ENCODE measurements around the gene ATP12A.
A peak's percentile ranks its signal among the peaks of the same experiment; 100 is the strongest.

Gene ATP12A

DNA sequence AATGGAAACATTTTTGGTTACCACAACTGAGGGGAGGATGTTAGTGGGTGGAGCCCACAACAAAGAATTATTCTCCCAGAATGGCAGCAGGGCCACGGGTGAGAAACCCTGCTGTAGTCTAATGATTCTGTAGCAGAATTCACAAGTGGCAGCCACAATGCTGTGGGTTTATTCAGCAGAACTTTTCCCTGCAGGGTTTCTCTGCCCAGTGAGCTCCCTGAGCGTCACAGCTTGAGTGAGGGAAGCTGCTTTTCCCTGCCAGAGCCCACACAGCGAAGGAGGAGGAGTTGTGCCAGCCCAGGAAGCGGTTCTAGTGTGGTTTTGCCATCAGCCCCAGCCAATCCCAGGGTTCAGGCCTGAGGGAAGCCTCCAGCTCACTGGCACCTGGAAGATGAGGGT, 4.4 kb downstream of the ATP12A start:
- no peak overlapping the region; the same call in 1 of the 2 replicates for H3K4me2 ChIP-seq
- H3K4me3 ChIP-seq (IDR thresholded peaks at IDR 0.05; ENCODE audit: insufficient read depth, low read depth, low read length) = no peak overlapping the region
- no peaks in the 10 kb centered on the region for H3K27me3 ChIP-seq (ENCODE audit: insufficient read depth, low read depth)
- no peaks in the 10 kb centered on the region for H4K20me1 ChIP-seq (ENCODE audit: insufficient read depth)
- H3K27ac ChIP-seq = no peak overlapping the region
- no peaks in the 10 kb centered on the region for H3K36me3 ChIP-seq (ENCODE audit: insufficient read depth)
- H3K79me2 ChIP-seq (ENCODE audit: insufficient read depth, low read depth) = no peaks in the 10 kb centered on the region
- peaks cover 10% of the 10 kb centered on the region for H3K4me1 ChIP-seq (ENCODE audit: low read depth, poor library complexity, severe bottlenecking)
- peak overlapping the region; percentile 72 for H2AFZ ChIP-seq (ENCODE audit: low read depth)
- TF ChIP-seq, protein P1, sequence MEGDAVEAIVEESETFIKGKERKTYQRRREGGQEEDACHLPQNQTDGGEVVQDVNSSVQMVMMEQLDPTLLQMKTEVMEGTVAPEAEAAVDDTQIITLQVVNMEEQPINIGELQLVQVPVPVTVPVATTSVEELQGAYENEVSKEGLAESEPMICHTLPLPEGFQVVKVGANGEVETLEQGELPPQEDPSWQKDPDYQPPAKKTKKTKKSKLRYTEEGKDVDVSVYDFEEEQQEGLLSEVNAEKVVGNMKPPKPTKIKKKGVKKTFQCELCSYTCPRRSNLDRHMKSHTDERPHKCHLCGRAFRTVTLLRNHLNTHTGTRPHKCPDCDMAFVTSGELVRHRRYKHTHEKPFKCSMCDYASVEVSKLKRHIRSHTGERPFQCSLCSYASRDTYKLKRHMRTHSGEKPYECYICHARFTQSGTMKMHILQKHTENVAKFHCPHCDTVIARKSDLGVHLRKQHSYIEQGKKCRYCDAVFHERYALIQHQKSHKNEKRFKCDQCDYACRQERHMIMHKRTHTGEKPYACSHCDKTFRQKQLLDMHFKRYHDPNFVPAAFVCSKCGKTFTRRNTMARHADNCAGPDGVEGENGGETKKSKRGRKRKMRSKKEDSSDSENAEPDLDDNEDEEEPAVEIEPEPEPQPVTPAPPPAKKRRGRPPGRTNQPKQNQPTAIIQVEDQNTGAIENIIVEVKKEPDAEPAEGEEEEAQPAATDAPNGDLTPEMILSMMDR (conservative IDR thresholded peaks at IDR 0.05; ENCODE audit: low read depth, low read length) = no peak
- H3K9ac ChIP-seq = no peak overlapping the region

DNA sequence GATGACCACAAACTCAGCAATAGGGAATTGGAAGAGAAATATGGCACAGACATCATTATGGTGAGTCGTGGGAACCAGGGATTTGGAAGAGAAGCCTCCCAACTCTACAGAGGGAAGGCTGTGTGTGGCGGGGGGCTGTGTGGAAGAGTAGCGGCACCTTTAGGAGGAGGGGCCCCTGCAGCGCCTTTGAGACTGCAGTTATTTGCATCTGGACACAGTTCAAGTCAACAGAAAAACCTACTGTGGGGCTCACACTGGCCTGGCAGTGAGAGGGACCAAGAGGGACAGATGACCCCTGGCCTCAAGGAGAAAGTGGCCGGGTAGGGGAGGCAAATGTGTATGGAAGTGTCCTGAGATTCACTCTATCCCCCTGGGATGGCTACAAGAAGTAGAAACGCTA, 5.1 kb downstream of the ATP12A start:
- no peak overlapping the region for H3K4me2 ChIP-seq
- no peaks in the 10 kb centered on the region for H3K79me2 ChIP-seq (ENCODE audit: insufficient read depth, low read depth)
- H3K27me3 ChIP-seq (ENCODE audit: insufficient read depth, low read depth) = no peaks in the 10 kb centered on the region
- no peak overlapping the region for H2AFZ ChIP-seq (ENCODE audit: low read depth)
- no peak overlapping the region for H3K9ac ChIP-seq
- H4K20me1 ChIP-seq (ENCODE audit: insufficient read depth) = no peaks in the 10 kb centered on the region
- no peaks in the 10 kb centered on the region for H3K36me3 ChIP-seq (ENCODE audit: insufficient read depth)
- H3K4me1 ChIP-seq (ENCODE audit: low read depth, poor library complexity, severe bottlenecking) = peaks cover 10% of the 10 kb centered on the region
- H3K27ac ChIP-seq = no peak overlapping the region
- TF ChIP-seq, protein P1 (conservative IDR thresholded peaks at IDR 0.05; ENCODE audit: low read depth, low read length) = no peak
- no peak overlapping the region for H3K4me3 ChIP-seq (IDR thresholded peaks at IDR 0.05; ENCODE audit: insufficient read depth, low read depth, low read length)

DNA sequence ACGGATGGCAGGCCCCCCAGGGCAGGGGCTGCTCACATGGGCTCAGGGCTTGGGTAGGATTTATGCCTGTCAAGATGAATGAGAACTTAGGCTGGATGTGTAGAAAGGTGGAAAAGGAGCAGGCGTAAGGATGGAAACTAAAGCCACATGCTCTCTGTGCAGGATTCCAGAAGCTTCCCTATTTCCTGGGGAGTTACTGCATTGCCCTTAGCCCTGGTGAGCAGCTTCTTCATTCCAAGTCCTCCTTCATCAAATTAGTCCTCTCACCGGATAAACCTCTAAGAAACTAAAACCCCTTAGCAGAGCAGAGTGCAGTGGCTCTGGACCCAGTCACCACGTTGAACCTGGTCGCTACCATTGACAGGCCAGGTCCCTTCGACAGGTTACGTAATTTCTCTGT, 7.4 kb downstream of the ATP12A start:
- Histone ChIP-seq H3K4me1 (ENCODE audit: low read depth, poor library complexity, severe bottlenecking) (peaks cover 10% of the 10 kb centered on the region), H3K79me2 (ENCODE audit: insufficient read depth, low read depth) (no peaks in the 10 kb centered on the region), H4K20me1 (ENCODE audit: insufficient read depth) (no peaks in the 10 kb centered on the region), H3K27ac (no peak overlapping the region), H3K9ac (no peak overlapping the region), H2AFZ (ENCODE audit: low read depth) (no peak overlapping the region), H3K4me3 (IDR thresholded peaks at IDR 0.05; ENCODE audit: insufficient read depth, low read depth, low read length) (no peak overlapping the region), H3K36me3 (ENCODE audit: insufficient read depth) (no peaks in the 10 kb centered on the region), H3K27me3 (ENCODE audit: insufficient read depth, low read depth) (no peaks in the 10 kb centered on the region), H3K4me2 (no peak overlapping the region)
- TF ChIP-seq, protein P1 (conservative IDR thresholded peaks at IDR 0.05; ENCODE audit: low read depth, low read length) = no peak

DNA sequence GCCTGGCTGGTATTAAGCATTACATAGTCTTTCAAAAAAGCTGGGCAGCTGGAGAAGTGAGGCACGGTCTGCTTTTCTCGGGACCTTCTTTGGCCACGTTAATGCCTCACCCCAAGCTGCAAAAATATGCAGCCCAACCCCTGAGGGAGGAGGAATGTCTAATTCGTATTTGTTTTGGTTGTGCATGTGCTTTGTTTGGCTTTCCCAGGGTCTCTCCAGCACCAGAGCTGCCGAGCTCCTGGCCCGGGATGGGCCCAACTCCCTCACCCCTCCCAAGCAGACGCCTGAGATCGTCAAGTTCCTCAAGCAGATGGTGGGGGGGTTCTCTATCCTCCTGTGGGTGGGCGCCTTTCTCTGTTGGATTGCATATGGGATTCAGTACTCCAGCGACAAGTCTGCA, 7.9 kb downstream of the ATP12A start:
- no peak overlapping the region for H2AFZ ChIP-seq (ENCODE audit: low read depth)
- TF ChIP-seq, protein P1 (conservative IDR thresholded peaks at IDR 0.05; ENCODE audit: low read depth, low read length) = no peak
- no peak overlapping the region for H3K4me2 ChIP-seq

More for the DNA sequence above, 7.9 kb downstream of the ATP12A start:
- H3K36me3 ChIP-seq (ENCODE audit: insufficient read depth) = no peaks in the 10 kb centered on the region
- H3K4me3 ChIP-seq (IDR thresholded peaks at IDR 0.05; ENCODE audit: insufficient read depth, low read depth, low read length) = no peak overlapping the region
- H3K79me2 ChIP-seq (ENCODE audit: insufficient read depth, low read depth) = no peaks in the 10 kb centered on the region
- no peak overlapping the region for H3K9ac ChIP-seq
- no peaks in the 10 kb centered on the region for H4K20me1 ChIP-seq (ENCODE audit: insufficient read depth)
- H3K27ac ChIP-seq = no peak overlapping the region
- no peaks in the 10 kb centered on the region for H3K27me3 ChIP-seq (ENCODE audit: insufficient read depth, low read depth)
- H3K4me1 ChIP-seq (ENCODE audit: low read depth, poor library complexity, severe bottlenecking) = peaks cover 10% of the 10 kb centered on the region
